Epithelial cell of proximal tubule (primary cell): Measurements from ENCODE around the gene RPS6KA4. TPM values are rescaled to one million over a fixed set of nuclear protein-coding genes. Genes with fewer than 3 reads are reported as not detected.

ENCODE experiments used
- DNase-seq: peaks from one replicate; pipeline ENCODE4 v3.0.0-alpha.2; 2011; ENCODE audit warnings: low read depth
- H3K4me3 ChIP-seq: 2 replicates; pipeline ENCODE4 v1.5.1; 2011; ENCODE audit warnings: low read depth, mild to moderate bottlenecking, low read length
- total RNA-seq: library from RNA; depleted of rRNA; stranded (reverse); fragments of >200 nt; gene quantifications from 2 replicates; pipeline ENCODE4 v1.2.3, GENCODE V29; 2015
- TF ChIP-seq, protein P1 (sequence below): conservative IDR thresholded peaks from 2 replicates; pipeline ENCODE4 v1.5.1; 2012; ENCODE audit warnings: low read depth, mild to moderate bottlenecking, low read length

Gene RPS6KA4
- total RNA-seq, 1 donor from 2014 or later = 37.1 TPM

DNA sequence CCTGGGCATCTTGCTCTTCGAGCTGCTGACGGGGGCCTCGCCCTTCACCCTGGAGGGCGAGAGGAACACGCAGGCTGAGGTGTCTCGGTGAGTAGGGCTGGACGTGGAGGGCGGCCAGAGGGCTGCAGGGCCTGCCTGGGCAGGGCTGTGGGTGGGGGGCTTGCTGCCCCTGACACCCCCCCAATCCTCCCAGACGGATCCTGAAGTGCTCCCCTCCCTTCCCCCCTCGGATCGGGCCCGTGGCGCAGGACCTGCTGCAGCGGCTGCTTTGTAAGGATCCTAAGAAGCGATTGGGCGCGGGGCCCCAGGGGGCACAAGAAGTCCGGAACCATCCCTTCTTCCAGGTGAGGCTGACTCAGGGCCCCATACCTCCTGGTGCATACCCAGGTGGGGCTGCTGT lies 2.7 kb downstream of the RPS6KA4 start:
- H3K4me3 ChIP-seq = no peak overlapping the region
- no peak for DNase-seq
- TF ChIP-seq, protein P1, sequence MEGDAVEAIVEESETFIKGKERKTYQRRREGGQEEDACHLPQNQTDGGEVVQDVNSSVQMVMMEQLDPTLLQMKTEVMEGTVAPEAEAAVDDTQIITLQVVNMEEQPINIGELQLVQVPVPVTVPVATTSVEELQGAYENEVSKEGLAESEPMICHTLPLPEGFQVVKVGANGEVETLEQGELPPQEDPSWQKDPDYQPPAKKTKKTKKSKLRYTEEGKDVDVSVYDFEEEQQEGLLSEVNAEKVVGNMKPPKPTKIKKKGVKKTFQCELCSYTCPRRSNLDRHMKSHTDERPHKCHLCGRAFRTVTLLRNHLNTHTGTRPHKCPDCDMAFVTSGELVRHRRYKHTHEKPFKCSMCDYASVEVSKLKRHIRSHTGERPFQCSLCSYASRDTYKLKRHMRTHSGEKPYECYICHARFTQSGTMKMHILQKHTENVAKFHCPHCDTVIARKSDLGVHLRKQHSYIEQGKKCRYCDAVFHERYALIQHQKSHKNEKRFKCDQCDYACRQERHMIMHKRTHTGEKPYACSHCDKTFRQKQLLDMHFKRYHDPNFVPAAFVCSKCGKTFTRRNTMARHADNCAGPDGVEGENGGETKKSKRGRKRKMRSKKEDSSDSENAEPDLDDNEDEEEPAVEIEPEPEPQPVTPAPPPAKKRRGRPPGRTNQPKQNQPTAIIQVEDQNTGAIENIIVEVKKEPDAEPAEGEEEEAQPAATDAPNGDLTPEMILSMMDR = no peak

- TF ChIP-seq, protein P1 = no peak
- no peak for DNase-seq
These were observed 3.4 kb downstream of the RPS6KA4 start for GRCh38 chr11:64362339-64362738.

DNA sequence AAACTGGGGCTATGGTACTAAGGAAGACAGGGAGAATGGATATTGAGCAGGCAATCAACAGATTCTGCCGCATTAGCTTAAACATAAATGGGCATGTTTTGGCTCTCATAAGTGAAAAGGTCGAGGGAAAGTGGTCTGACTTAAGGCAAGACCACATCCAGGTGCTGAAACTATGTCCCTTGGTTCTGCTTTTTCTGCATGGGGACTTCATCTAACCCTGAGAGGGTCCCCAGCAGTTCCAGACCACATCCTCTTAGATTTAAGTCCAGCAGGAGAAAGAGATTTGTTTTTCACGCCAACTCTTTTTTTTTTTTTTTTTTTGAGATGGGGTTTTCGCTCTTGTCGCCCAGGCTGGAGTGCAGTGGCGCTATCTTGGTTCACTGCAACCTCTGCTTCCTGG lies 5.5 kb downstream of the RPS6KA4 start:
- TF ChIP-seq, protein P1 = no peak
- no peak overlapping the region for H3K4me3 ChIP-seq
- DNase-seq = no peak

More at GRCh38 chr11:64362339-64362738, 3.4 kb downstream of the RPS6KA4 start:
- H3K4me3 ChIP-seq = no peak overlapping the region

- TF ChIP-seq, protein P1 = no peak
- DNase-seq = no peak
These were observed 5.9 kb downstream of the RPS6KA4 start for GRCh38 chr11:64364911-64365310.

GRCh38 chr11:64366751-64367150 lies 7.8 kb downstream of the RPS6KA4 start:
- H3K4me3 ChIP-seq = no peak overlapping the region
- TF ChIP-seq, protein P1 = no peak
- DNase-seq = no peak

More at GRCh38 chr11:64364911-64365310, 5.9 kb downstream of the RPS6KA4 start:
- no peak overlapping the region for H3K4me3 ChIP-seq

DNA sequence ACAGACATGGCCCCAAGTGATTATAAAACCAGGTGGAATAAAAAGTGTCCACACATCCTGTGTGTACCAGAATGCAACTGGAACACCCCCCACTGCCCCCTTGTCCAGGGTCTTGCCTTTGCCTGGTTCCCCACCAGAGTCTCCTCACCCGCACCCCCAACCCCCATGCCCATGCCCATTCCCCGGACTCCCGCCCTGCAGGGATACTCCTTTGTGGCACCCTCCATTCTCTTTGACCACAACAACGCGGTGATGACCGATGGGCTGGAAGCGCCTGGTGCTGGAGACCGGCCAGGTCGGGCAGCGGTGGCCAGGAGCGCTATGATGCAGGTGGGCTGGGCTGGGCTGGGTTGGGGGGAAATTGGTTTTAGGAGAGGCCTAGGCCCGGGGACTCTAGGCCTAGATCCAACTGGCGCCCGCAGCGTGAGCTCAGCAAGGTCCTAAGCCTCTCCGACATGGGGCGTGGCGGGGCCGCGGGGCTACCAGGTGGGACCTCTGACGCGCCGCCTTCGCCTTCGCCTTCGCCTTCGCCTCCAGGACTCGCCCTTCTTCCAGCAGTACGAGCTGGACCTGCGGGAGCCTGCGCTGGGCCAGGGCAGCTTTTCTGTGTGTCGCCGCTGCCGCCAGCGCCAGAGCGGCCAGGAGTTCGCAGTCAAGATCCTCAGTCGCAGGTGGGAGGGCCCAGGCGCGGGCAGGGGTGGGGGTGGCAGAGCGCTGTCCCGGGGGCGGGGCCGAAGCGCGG lies 9.1 kb downstream of the RPS6KA4 start:
- TF ChIP-seq, protein P1 = no peak
- DNase-seq = no peak
- no peak overlapping the region for H3K4me3 ChIP-seq

DNA sequence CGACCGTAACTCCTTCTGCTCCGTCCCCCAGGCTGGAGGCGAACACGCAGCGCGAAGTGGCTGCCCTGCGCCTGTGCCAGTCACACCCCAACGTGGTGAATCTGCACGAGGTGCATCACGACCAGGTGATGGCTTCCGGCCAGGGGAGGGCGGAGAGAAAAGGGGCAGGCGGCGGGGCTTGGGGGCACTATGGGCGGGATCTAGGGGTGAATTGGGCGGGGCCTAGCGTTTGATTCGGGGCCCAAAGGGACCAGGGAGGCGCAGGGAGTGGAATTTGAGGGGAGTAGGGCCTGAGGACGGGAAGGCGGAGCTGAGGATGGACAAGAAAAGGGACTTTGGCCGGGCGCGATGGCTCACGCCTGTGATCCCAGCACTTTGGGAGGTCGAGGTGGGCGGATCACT lies 9.7 kb downstream of the RPS6KA4 start:
- DNase-seq = no peak
- TF ChIP-seq, protein P1 = no peak
- no peak overlapping the region for H3K4me3 ChIP-seq
